Measurements from ENCODE around the gene PLXNA2. TPM values are rescaled to one million over a fixed set of nuclear protein-coding genes. Genes with fewer than 3 reads are reported as not detected.

The PLXNA2 gene
- total RNA-seq, 1 experiment from 2014 or later, result 3.3 TPM

- DNase-seq (ENCODE audit: low read depth), result no peak
Measured at GRCh38 chr1:208117409-208117808, 126.8 kb downstream of the PLXNA2 start.

- no peak for DNase-seq (ENCODE audit: low read depth)
Measured at GRCh38 chr1:208115924-208116640, 128.1 kb downstream of the PLXNA2 start.

GRCh38 chr1:208113011-208113410 is 131.2 kb downstream of the PLXNA2 start:
- DNase-seq (ENCODE audit: low read depth), result no peak

GRCh38 chr1:208112401-208112800 is 131.8 kb downstream of the PLXNA2 start:
- no peak for DNase-seq (ENCODE audit: low read depth)

- no peak for DNase-seq (ENCODE audit: low read depth)
Measured at GRCh38 chr1:208111646-208112190, 132.5 kb downstream of the PLXNA2 start.

GRCh38 chr1:208110296-208110695 is 133.9 kb downstream of the PLXNA2 start:
- no peak for DNase-seq (ENCODE audit: low read depth)

GRCh38 chr1:208108646-208109330 is 135.4 kb downstream of the PLXNA2 start:
- DNase-seq (ENCODE audit: low read depth), result no peak

- peak; percentile 21 for DNase-seq (ENCODE audit: low read depth)
Measured at GRCh38 chr1:208108213-208108608, 136.0 kb downstream of the PLXNA2 start.

GRCh38 chr1:208107425-208108212 is 136.6 kb downstream of the PLXNA2 start:
- DNase-seq (ENCODE audit: low read depth), result peak; percentile 78

- DNase-seq (ENCODE audit: low read depth), result no peak
Measured at GRCh38 chr1:208106218-208106617, 138.0 kb downstream of the PLXNA2 start.

- no peak for DNase-seq (ENCODE audit: low read depth)
Measured at GRCh38 chr1:208105756-208106155, 138.4 kb downstream of the PLXNA2 start.

GRCh38 chr1:208103597-208104513 is 140.3 kb downstream of the PLXNA2 start:
- DNase-seq (ENCODE audit: low read depth), result no peak

GRCh38 chr1:208101661-208102431 is 142.3 kb downstream of the PLXNA2 start:
- DNase-seq (ENCODE audit: low read depth), result peak; percentile 28

GRCh38 chr1:208100906-208101305 is 143.3 kb downstream of the PLXNA2 start:
- DNase-seq (ENCODE audit: low read depth), result no peak

GRCh38 chr1:208100106-208100505 is 144.1 kb downstream of the PLXNA2 start:
- DNase-seq (ENCODE audit: low read depth), result no peak

GRCh38 chr1:208098773-208099172 is 145.4 kb downstream of the PLXNA2 start:
- no peak for DNase-seq (ENCODE audit: low read depth)

GRCh38 chr1:208093754-208094719 is 150.1 kb downstream of the PLXNA2 start:
- peak; percentile 58 for DNase-seq (ENCODE audit: low read depth)

GRCh38 chr1:208093046-208093445 is 151.1 kb downstream of the PLXNA2 start:
- DNase-seq (ENCODE audit: low read depth), result no peak

All from Daoy (cell line).